Lung microvascular endothelial cell (primary cell): ENCODE measurements around the gene TGIF1. TPM values are rescaled to one million over a fixed set of nuclear protein-coding genes. Genes with fewer than 3 reads are reported as not detected.
"Not testable (repeated sequence)": the region's sequence is repeated elsewhere in the genome, so short reads cannot be mapped to it uniquely, and the experiment has no call there.

Experiments used
- DNase-seq, 2 donors: peaks; one replicate each; pipeline versions ENCODE4 v3.0.0 to v3.0.0-alpha.2; 2010; ENCODE audit warnings: low read depth in 2 of 2
- total RNA-seq: library from RNA; depleted of rRNA; stranded (reverse); fragments of >200 nt; gene quantifications from 2 replicates; pipeline ENCODE4 v1.2.1, GENCODE V29; 2014

The TGIF1 gene
- 64.7 and 109 TPM in 2 replicates for total RNA-seq

GRCh38 chr18:3450012-3450798, at the start of gene TGIF1:
TGIF1 (plus strand) TSS chr18:3450172; CDS start chr18:3450490, 318 bp downstream.
- DNase-seq = peak; percentile 77 to 87

DNA sequence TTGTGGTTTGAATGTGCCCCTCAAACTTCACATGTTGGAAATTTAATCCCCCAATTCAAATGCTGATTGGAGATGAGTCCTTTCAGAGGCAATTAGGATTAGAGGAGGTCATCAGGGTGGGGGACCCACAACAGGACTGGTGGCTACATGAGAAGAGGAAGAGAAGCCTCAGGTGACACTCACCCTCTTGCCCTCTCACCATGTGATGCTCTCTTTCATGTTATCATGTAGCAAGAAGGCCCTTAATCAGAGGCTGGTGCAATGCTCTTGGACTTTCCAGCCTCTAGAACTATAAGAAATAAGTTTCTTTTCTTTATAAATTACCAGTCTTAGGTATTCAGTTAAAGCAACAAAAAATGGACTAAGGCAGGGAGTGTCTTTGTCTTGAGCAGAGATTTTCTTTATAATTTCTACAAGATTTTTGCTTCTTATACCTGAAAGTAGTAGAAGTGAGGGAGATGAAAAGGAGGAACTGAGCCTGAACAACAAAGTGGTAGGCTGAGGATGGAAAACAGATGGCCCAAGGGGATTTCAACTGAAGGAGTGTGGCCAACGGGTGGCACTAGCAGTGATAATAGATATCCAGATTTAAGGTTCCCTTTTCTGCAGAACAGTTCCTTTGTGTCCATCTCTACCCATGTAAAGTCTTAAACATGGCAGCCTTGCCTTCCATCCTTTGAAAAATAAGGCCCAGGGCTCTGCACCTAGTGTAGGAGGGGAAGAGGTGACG, 49.2 kb upstream of the TGIF1 start:
- no peak for DNase-seq

DNA sequence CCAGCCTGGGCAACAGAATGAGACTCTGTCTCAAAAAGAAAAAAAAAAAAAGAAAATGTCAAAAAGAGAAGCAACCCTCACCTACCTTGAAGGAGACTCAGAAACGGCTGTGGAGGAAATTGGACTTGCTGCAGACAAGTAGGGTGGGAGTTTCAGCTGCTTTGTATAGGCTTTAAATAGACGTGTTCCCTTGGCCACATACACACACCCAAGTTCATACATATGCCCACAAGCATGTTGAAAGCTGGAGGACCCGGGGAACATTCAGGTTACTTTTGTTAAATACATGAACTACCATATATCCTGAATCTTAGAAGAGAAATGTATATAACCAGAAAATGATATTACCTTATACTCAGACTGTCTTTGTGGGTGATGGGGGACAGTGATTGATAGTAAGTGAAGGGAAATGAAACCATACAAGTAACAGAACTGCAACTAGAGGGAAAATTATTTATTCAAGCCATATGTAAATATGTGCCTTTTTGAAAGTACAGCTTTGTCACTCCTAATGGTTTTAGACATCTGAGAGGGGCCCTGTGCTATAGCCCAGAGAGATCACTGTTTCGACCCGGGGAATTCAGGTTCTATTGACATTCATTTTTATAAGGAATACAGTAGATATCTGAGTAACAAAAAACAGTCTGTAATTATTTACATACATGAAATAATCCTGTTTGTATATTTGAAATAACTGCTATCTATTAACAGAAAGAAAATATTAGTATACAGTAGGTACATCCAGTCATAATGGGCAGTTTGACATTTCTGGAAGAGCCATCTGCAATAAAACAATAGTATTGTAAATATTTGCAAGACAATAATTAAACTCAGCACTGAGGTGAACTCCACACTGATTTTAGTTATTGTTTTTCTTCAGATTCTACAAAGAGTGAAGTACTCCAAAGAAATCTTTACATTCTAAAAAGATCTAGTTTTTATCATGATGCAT, 48.0 kb upstream of the TGIF1 start:
- no peak for DNase-seq

GRCh38 chr18:3402982-3403451, 47.0 kb upstream of the TGIF1 start:
- DNase-seq = no peak

GRCh38 chr18:3405713-3406112, 44.3 kb upstream of the TGIF1 start:
- no peak for DNase-seq

DNA sequence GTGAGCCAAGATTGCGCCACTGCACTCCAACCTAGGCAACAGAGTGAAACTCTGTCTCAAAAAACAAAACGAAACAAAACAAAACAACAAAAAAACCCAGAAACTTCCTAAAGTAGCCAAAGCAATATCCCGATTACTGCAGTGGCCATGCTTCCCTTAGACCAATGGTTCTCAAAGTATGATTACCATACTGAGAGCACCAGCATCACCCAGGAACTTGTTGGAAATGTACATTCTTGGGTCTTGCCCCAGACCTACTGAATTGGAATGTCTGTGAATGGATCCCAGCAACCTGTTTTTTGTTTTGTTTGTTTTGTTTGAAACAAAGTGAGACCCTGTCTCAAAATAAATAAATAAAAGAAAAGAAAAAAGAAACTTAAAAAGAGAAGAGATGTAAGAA, 41.9 kb upstream of the TGIF1 start:
- no peak for DNase-seq

GRCh38 chr18:3409811-3410210, 40.2 kb upstream of the TGIF1 start:
- no peak for DNase-seq

- DNase-seq = no peak
Measured at GRCh38 chr18:3410273-3410672, 39.7 kb upstream of the TGIF1 start.

- DNase-seq = not testable (repeated sequence)
Measured at GRCh38 chr18:3410876-3411275, 39.1 kb upstream of the TGIF1 start.

DNA sequence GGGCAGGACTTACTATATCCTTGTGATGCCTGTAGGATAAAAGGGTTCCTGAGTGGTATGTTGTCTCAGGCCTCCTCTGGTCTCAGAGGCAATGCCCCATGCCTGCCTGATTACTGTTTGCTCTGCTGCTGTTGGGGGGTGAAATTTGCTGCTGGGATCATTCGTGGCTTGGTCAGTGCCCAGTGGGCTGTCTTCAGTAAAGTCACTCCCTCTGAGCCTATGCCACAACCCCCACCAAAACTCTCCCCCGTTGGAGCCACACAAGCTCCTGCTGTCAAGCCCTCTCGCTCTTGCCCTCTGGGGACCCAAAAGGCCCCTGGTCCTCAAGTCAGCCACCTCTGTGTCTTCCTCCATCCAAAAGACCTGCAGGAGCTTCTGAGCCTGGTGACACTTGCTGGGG, 38.6 kb upstream of the TGIF1 start:
- DNase-seq = no peak

DNA sequence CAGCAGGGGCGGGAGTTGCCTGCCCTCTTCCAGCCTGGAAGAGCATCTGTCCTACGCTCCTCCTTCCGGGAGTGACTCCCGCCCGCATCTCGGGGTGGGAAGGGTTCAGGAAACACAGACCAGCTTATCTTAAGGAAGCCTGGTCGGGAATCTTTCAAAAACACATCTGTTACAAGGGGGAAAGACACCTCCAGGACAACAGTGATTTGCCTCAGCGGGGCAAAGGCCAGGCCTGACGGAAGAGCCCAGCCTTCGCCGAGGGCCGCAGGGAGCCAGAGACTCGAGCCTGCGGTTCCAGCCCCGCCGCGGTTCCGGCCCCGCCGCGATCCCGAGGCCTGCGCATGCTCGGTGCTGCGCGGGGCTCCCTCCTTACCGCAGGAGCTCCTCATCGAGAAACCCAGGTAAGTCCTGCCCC, 38.1 kb upstream of the TGIF1 start:
- peak; percentile 0 to 1 for DNase-seq

DNA sequence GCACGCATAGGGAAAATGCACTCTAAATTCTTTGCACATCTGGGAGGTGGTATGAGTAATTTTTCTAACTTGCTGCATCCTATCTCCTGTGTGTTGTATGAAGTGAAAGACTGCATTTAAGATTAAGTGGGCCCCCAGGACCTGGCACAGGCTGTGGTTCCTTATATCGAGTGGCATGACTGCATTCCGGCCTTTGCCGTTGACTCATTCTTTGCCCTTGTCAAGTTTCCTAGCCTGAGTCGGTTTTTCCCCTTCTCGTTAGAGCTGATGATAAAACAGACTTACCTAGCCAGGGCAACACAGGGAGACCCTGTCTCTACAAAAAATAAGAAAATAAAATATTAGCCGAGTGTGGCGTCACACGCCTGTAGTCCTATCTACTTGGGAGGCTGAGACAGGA, 37.4 kb upstream of the TGIF1 start:
- DNase-seq = not testable (repeated sequence)

GRCh38 chr18:3415110-3415509, 34.9 kb upstream of the TGIF1 start:
- no peak for DNase-seq

- DNase-seq = no peak
Measured at GRCh38 chr18:3418083-3418482, 31.9 kb upstream of the TGIF1 start.

DNA sequence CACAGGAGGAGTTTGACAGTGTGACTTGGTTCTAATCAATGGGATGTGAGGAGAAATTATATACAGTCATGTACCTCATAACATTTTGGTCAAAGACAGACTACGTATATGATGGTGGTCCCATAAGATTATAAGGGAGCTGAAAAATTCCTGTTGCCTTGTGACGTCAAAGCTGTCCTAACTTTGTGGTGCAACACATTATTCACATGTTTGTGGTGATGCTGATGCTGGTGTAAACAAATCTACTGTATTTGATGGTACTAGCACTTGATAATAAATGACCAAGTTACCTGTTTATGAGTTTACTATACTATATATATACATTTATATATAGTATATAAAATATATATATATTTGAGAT, 29.1 kb upstream of the TGIF1 start:
- no peak for DNase-seq

DNA sequence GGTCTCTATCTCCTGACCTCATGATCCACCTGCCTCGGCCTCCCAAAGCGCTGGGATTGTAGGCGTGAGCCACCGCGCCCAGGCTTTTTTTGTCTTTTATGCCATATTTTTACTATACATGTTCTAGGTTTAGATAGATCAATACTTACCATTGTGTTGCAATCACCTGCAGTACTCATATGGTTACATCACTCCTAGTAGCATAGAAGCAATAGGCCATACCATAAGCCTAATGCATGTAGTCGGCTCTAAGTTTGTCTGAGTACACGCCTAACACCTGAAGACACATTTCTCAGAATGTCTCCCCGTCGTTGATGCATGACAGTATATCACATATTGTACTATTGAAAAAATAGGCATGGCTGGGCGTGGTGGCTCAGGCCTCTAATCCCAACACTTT, 27.1 kb upstream of the TGIF1 start:
- no peak for DNase-seq

DNA sequence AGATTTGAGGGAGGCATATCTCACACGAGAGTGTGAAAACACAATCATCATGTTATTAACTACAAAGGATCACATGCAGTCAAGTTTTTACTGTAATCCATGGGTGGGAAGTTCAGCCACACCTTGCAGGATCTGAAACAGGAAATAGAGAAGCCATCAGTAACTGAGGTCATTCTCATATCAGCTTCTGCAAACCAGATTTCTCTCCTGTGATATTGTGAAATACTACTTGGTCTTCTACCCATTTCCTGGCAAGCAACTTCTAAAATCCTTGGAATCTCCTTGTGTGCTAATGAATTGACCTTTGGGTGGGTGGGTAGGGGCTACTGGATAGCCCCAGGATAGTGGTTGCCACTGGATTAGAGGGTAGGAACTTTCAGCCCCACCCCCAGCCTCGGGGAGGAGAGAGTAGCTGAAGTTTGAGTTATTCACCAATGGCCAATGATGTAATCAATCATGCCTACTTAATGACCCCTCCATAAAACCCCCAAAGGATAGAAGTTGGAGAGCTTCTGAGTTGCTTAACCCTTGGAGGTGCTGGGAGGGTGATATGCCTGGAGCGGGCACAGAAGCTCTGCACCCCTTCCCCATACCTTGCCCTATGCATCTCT, 25.6 kb upstream of the TGIF1 start:
- DNase-seq = no peak

- DNase-seq = no peak
Measured at GRCh38 chr18:3425030-3425429, 24.9 kb upstream of the TGIF1 start.

- DNase-seq = no peak
Measured at GRCh38 chr18:3425446-3425845, 24.5 kb upstream of the TGIF1 start.

DNA sequence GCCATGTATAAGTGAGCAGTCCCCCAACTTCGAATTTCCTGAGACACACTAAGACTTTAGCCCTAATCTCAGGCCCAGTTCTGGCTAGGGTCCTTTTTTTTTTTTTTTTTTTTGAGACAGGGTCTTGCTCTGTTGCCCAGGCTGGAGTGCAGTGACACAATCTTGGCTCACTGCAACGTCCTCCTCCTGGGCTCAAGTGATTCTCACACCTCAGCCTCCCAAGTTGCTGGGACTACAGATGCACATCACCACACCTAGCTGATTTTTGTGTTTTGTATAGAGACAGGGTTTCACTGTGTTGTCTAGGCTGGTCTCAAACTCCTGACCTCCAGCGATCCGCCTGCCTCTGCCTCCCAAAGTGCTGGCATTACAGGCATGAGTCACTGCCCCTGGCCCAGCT, 23.9 kb upstream of the TGIF1 start:
- DNase-seq = no peak

DNA sequence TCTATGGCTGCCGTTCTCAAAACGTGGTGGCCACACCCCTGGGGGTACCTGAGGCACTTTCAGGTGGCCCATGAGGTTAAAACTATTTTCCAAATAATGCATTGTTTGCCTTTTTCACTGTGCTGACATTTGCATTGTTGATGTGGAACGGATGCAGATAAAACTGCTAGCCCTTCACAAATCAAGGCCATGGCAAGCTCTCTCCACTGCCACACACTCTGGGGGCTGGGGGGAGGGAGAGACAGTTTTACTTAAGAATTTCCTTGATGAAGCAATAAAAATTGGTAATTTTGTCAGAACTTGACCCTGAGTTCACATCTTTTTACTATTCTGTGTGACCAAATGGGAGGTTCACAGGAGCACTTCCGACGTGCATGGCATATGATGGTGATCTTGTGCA, 22.0 kb upstream of the TGIF1 start:
- DNase-seq = no peak
